Bronchial epithelial cell (primary cell): ENCODE results near the gene RARA. TPM values are rescaled to one million over a fixed set of nuclear protein-coding genes. Genes with fewer than 3 reads are reported as not detected.

Source experiments
- DNase-seq: peaks from one replicate; pipeline ENCODE4 v3.0.0-alpha.2; 2010; ENCODE audit warnings: low read depth
- FAIRE-seq: peaks from 2 replicates; lab custom pipeline; 2011; peaks lifted over from hg19 to GRCh38; lab: Jason Lieb, UNC
- H3K27me3 ChIP-seq: 2 replicates; pipeline ENCODE4 v1.5.1; 2011; ENCODE audit warnings: low read length; ENCODE audit not compliant: control insufficient read depth, insufficient read depth
- H3K36me3 ChIP-seq: 2 replicates; pipeline ENCODE4 v1.5.1; 2011; ENCODE audit warnings: low read length; ENCODE audit not compliant: control insufficient read depth, insufficient read depth
- H3K4me3 ChIP-seq: 2 replicates; pipeline ENCODE4 v1.5.1; 2011; ENCODE audit warnings: mild to moderate bottlenecking, low read depth, low read length, control low read depth
- total RNA-seq: library from RNA; depleted of rRNA; stranded (reverse); fragments of >200 nt; gene quantifications from 2 replicates; pipeline ENCODE4 v1.2.1, GENCODE V29; 2014
- TF ChIP-seq, protein P1 (sequence below): IDR thresholded peaks from 2 replicates; pipeline ENCODE4 v1.5.1; 2011; ENCODE audit warnings: mild to moderate bottlenecking, moderate library complexity, low read length, control low read depth, inconsistent platforms; ENCODE audit not compliant: insufficient read depth, severe bottlenecking

Gene RARA
- total RNA-seq, 1 donor from 2014 or later = 1.3 TPM

DNA sequence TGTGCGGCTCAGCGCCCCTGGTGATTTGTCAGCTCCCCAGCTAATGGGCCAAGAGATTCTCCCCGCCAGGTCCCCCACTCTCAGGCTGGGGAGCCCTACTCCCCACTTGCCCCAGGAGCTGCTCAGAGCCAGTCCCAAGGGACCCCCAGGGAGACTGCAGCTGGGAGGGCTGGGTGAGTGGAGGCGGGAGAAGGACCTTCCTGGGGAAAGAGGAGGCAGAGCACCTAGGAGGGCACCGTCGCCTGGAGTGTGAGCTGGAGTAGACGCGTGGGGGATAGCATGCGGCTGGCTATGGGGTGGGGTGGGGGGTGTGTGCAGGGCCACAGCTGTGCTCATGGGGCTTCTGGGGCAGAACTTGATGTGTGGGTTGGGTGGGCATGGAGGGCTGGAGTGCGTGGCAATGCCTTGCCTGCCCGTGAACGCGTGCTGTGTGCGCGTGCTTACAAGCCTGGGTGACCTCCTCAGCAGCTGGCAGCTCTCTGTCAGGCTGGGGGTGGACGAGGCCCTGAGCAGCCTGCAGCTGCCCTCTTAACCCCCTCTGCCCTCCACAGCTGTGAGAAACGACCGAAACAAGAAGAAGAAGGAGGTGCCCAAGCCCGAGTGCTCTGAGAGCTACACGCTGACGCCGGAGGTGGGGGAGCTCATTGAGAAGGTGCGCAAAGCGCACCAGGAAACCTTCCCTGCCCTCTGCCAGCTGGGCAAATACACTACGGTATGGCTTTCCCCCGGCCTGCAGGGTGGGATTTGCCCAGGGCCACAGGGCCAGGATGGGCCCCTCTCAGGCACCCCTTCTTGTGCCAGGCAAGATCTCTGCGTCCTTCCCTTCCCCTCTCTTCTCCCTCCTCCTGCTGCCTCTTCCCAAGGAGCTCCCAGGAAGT, 42.6 kb downstream of the RARA start:
- no peak for FAIRE-seq
- no peak overlapping the region for H3K4me3 ChIP-seq
- TF ChIP-seq, protein P1, sequence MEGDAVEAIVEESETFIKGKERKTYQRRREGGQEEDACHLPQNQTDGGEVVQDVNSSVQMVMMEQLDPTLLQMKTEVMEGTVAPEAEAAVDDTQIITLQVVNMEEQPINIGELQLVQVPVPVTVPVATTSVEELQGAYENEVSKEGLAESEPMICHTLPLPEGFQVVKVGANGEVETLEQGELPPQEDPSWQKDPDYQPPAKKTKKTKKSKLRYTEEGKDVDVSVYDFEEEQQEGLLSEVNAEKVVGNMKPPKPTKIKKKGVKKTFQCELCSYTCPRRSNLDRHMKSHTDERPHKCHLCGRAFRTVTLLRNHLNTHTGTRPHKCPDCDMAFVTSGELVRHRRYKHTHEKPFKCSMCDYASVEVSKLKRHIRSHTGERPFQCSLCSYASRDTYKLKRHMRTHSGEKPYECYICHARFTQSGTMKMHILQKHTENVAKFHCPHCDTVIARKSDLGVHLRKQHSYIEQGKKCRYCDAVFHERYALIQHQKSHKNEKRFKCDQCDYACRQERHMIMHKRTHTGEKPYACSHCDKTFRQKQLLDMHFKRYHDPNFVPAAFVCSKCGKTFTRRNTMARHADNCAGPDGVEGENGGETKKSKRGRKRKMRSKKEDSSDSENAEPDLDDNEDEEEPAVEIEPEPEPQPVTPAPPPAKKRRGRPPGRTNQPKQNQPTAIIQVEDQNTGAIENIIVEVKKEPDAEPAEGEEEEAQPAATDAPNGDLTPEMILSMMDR = no peak
- no peak for DNase-seq
- no peaks in the 10 kb centered on the region for H3K27me3 ChIP-seq
- H3K36me3 ChIP-seq = peaks cover 23% of the 10 kb centered on the region

DNA sequence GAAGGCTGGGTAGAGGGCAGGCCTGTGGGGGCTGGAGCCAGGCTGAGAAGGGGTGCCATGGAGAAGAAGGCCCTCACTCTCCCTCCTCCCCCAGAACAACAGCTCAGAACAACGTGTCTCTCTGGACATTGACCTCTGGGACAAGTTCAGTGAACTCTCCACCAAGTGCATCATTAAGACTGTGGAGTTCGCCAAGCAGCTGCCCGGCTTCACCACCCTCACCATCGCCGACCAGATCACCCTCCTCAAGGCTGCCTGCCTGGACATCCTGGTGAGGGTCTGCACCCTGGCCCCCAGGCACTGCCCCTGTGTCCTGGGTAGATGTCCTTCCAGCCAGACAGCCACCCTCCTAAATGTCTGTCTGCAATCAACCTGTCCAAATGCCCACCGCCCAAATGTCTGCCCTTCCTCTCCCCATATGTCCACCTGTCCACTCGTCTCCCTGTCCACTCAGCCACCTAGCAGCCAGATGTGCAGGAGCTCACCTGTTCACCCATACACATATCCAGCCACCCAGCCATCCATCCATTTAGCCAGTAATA, 43.3 kb downstream of the RARA start:
- DNase-seq (no peak), FAIRE-seq (peak; percentile 60)
- Histone ChIP-seq H3K4me3 (no peak overlapping the region), H3K27me3 (no peaks in the 10 kb centered on the region), H3K36me3 (peaks cover 23% of the 10 kb centered on the region)
- TF ChIP-seq, protein P1 = no peak

DNA sequence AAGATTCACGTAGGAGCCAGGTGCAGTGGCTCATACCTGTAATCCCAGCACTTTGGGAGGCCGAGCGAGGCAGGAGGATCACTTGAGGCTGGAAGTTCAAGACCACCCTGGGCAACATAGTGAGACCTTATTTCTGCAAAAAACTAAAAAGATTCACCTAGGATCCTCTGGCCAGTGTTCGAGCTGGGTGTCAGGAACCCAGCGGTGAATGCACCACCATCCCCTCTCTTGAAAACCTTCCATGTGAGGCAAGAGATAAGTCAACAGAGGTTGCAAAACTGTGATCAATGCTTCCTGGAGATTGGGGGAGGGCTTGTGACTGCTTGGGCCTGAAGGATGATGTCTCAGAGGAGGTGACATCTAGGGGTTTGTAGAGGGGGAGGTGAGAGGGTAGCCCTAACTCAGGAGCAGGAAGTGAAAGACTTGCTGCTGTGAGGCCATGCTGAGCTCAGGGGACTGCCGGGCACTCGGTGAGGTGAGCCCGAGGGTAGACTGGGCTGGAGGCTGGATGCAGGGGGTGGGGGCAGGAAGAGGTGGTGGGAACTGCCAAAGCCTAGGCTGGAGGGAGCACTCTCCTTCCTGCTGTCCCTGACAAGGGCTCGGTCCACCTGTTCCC, 43.9 kb downstream of the RARA start:
- TF ChIP-seq, protein P1 = no peak
- H3K36me3 ChIP-seq = peaks cover 23% of the 10 kb centered on the region

DNA sequence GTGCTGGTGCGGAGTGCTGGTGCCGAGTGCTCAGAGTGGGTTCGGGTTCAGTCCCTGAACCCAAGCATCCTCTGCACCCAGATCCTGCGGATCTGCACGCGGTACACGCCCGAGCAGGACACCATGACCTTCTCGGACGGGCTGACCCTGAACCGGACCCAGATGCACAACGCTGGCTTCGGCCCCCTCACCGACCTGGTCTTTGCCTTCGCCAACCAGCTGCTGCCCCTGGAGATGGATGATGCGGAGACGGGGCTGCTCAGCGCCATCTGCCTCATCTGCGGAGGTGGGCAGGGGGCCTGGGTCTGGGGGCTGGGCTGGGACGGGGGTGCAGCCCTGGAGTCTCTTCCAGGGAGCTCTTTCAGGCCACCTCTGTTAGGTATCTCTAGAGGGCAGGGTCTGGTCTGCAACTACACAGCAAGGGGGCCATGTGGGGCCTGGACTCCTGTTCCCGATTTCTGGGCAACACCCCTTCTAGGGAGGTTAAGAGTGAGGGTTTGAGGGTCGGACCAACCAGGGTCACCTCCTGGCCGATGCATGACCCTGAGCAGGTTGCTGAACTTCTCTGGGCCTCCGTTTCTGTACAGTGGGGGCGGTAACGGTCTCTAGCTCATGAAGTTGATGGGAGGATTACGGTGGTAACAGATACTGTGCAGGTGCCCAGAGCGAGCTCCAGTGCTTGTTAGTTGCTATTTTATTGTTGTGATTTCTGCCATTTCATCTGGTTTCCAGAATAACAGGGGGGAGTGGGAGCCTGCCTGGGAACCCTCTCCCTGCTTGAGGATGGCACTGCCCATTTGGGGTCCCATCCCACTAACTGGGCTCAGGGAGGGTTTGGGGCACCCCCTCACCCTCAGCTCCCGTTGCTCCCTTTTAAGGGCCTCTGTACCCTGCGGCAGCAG, 45.5 kb downstream of the RARA start:
- Histone ChIP-seq H3K27me3 (no peaks in the 10 kb centered on the region), H3K4me3 (no peak overlapping the region), H3K36me3 (peaks cover 22% of the 10 kb centered on the region)
- DNase-seq (no peak), FAIRE-seq (no peak)
- TF ChIP-seq, protein P1 = no peak

More for the DNA sequence above, 43.9 kb downstream of the RARA start:
- Histone ChIP-seq H3K4me3 (no peak overlapping the region), H3K27me3 (no peaks in the 10 kb centered on the region)
- FAIRE-seq = no peak
- DNase-seq = no peak

DNA sequence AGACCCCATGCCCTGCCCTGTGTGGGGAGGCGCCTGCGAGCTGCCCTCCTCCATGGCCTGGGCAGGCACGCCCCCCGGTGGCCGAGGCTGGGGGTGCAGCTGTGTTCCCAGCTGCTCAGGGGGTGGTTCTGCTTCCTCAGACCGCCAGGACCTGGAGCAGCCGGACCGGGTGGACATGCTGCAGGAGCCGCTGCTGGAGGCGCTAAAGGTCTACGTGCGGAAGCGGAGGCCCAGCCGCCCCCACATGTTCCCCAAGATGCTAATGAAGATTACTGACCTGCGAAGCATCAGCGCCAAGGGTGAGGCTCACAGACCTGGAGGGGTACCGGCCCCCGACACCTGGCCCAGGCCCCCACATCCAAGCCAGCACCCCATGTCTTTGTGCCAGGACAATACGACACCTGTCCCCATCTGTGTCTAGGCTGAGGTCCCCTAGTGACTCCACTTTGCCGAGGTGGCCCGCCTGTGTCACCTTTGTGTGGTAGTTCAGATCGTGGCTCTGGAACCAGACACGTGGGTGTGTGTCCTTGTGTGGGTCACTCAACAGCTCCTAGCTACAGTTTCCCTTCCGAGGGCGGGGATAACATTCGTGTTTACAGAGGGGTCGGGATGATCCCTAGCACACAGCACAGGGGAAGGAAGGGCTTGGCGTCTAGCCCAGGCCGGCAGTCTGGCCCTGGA, 46.3 kb downstream of the RARA start:
- DNase-seq = no peak
- Histone ChIP-seq H3K36me3 (peaks cover 22% of the 10 kb centered on the region), H3K27me3 (no peaks in the 10 kb centered on the region), H3K4me3 (no peak overlapping the region)
- TF ChIP-seq, protein P1 = peak; percentile 91
- FAIRE-seq = peak; percentile 64
